ENCODE data around the gene ZNF608.

Gene ZNF608

DNA sequence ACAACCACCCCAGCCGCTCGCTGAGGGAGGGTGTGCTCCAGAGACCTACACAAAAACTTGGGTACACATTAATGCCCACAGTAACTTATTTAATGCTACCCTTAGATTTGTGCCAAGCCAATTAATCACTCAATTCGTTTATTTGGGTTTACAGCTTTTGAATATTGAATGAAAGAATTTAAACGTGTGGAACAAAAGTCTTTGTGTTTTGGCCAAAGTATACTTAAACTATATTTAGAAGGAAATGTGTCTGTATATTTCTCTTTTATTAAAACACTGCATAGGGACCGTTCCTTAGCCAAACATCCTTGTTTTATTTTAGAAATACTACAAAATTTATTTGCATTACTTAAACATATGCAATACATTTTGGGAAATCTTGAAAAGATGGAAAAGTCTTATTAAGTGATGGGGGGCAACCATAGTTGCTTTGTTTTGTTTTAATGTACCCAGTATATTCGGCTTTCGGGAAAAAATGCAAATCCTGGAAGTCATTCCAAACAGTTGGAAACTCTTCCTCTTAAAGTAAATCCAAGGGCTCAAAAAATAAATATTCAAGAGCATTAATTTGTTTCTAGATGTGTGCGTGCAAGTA is 11.8 kb downstream of the ZNF608 start:
- no peak overlapping the region for H3K4me3 ChIP-seq (ENCODE audit: severe bottlenecking)
- no peaks in the 10 kb centered on the region for H3K9me3 ChIP-seq (ENCODE audit: severe bottlenecking)
- H3K4me1 ChIP-seq (ENCODE audit: insufficient read depth, poor library complexity, severe bottlenecking): no peaks in the 10 kb centered on the region
- no peaks in the 10 kb centered on the region for H3K27me3 ChIP-seq (ENCODE audit: insufficient read depth, poor library complexity, severe bottlenecking)
- H3K36me3 ChIP-seq (ENCODE audit: low read depth): no peaks in the 10 kb centered on the region
- TF ChIP-seq, protein P1, sequence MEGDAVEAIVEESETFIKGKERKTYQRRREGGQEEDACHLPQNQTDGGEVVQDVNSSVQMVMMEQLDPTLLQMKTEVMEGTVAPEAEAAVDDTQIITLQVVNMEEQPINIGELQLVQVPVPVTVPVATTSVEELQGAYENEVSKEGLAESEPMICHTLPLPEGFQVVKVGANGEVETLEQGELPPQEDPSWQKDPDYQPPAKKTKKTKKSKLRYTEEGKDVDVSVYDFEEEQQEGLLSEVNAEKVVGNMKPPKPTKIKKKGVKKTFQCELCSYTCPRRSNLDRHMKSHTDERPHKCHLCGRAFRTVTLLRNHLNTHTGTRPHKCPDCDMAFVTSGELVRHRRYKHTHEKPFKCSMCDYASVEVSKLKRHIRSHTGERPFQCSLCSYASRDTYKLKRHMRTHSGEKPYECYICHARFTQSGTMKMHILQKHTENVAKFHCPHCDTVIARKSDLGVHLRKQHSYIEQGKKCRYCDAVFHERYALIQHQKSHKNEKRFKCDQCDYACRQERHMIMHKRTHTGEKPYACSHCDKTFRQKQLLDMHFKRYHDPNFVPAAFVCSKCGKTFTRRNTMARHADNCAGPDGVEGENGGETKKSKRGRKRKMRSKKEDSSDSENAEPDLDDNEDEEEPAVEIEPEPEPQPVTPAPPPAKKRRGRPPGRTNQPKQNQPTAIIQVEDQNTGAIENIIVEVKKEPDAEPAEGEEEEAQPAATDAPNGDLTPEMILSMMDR (IDR thresholded peaks at IDR 0.05; ENCODE audit: poor library complexity, severe bottlenecking): no peak
- DNase-seq (ENCODE audit: low spot score) (no peak), ATAC-seq (ENCODE audit: low read depth) (no peak)
- no peak overlapping the region for H3K27ac ChIP-seq (ENCODE audit: poor library complexity, severe bottlenecking)

DNA sequence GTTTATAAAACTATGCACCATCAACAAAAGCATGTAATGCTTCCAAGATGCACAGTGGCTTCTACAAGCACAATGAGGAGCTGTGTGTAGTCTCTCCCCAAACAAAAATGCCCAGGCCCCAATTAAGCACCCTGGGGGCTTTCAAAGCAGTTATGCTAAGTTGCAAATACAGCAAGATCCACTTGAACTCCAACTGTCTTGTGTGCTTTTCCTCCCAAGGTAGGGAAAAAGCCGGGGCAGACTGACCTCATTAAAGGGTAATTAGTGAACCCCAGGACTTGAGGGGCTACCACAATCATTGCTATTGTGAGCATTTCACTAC is 13.1 kb downstream of the ZNF608 start:
- Histone ChIP-seq H3K27ac (ENCODE audit: poor library complexity, severe bottlenecking) (no peak overlapping the region), H3K4me3 (ENCODE audit: severe bottlenecking) (no peak overlapping the region), H3K36me3 (ENCODE audit: low read depth) (no peaks in the 10 kb centered on the region), H3K9me3 (ENCODE audit: severe bottlenecking) (no peaks in the 10 kb centered on the region), H3K27me3 (ENCODE audit: insufficient read depth, poor library complexity, severe bottlenecking) (no peaks in the 10 kb centered on the region), H3K4me1 (ENCODE audit: insufficient read depth, poor library complexity, severe bottlenecking) (no peaks in the 10 kb centered on the region)
- ATAC-seq (ENCODE audit: low read depth) (no peak), DNase-seq (ENCODE audit: low spot score) (no peak)
- TF ChIP-seq, protein P1 (IDR thresholded peaks at IDR 0.05; ENCODE audit: poor library complexity, severe bottlenecking): no peak

DNA sequence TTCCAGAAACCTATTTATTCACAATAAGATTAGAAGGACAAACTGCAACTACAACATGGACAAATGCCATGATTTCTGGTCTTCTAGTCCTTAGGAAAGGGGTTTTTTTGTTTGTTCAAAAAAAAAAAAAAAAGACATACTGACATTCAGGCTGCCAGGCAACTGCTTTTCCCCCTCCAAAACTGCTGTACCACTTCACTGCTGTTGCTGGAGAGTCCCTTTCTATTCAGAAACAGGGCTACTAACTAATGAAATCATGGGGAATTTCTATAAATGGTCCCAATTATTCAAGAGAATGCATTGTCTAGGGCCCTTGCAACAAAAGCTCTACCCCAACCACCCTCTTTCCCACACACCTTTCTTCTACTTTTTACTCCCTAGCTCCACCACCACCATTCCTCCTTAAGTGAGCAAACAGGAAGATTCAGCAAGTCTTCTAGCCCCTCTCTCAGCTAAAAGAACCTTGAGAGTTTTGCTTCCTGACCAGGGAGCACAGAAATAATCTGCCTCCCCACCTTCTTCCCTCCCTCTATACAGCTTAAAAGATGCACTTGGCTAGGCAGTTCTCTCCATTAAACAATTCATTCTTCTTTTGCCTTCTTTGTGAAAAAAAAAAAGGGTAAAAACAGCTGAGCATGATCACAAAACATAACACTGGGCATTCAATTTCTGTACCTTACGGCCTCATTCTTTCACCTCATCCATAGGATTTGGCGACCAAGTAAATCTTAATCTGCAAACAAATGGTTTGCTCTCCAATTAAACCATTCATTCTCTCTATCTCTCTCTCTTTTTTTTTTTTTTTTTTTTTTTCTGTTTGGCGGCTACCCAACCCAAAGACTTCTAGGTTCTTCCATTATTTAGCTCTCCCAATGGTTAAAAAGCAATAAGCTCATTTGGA is 13.8 kb downstream of the ZNF608 start:
- Histone ChIP-seq H3K4me1 (ENCODE audit: insufficient read depth, poor library complexity, severe bottlenecking) (no peaks in the 10 kb centered on the region), H3K4me3 (ENCODE audit: severe bottlenecking) (no peak overlapping the region)
- ATAC-seq (ENCODE audit: low read depth): no peak

DNA sequence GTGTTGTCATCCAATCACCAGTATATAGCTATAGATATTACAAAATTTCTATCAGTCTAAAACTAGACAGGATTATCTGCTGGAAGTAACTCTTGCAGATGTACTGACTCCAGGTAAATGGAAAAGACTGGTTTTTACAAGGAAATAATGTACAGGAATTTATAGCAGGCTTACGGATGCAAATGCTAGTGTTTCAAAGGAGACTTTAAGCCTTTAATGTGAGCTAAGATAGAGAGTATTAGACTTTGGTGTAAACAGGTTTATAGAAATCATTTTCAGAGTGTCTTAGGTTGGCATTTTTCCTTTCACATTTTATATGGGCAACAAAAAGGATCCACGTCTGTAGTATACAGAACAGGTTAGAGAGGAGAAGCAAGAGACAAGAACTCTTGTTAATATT is 16.1 kb downstream of the ZNF608 start:
- TF ChIP-seq, protein P1 (IDR thresholded peaks at IDR 0.05; ENCODE audit: poor library complexity, severe bottlenecking): no peak
- ATAC-seq (ENCODE audit: low read depth): no peak
- Histone ChIP-seq H3K27ac (ENCODE audit: poor library complexity, severe bottlenecking) (no peak overlapping the region), H3K36me3 (ENCODE audit: low read depth) (no peaks in the 10 kb centered on the region), H3K4me3 (ENCODE audit: severe bottlenecking) (no peak overlapping the region), H3K27me3 (ENCODE audit: insufficient read depth, poor library complexity, severe bottlenecking) (no peaks in the 10 kb centered on the region), H3K9me3 (ENCODE audit: severe bottlenecking) (no peaks in the 10 kb centered on the region), H3K4me1 (ENCODE audit: insufficient read depth, poor library complexity, severe bottlenecking) (no peaks in the 10 kb centered on the region)
- DNase-seq (ENCODE audit: low spot score): no peak

More for the DNA sequence above, 13.8 kb downstream of the ZNF608 start:
- Histone ChIP-seq H3K9me3 (ENCODE audit: severe bottlenecking) (no peaks in the 10 kb centered on the region), H3K27ac (ENCODE audit: poor library complexity, severe bottlenecking) (no peak overlapping the region), H3K36me3 (ENCODE audit: low read depth) (no peaks in the 10 kb centered on the region), H3K27me3 (ENCODE audit: insufficient read depth, poor library complexity, severe bottlenecking) (no peaks in the 10 kb centered on the region)
- TF ChIP-seq, protein P1 (IDR thresholded peaks at IDR 0.05; ENCODE audit: poor library complexity, severe bottlenecking): no peak
- DNase-seq (ENCODE audit: low spot score): no peak

Data from RWPE2 (cell line).